ENCODE data around the gene PPP2R5D.

Gene PPP2R5D

DNA sequence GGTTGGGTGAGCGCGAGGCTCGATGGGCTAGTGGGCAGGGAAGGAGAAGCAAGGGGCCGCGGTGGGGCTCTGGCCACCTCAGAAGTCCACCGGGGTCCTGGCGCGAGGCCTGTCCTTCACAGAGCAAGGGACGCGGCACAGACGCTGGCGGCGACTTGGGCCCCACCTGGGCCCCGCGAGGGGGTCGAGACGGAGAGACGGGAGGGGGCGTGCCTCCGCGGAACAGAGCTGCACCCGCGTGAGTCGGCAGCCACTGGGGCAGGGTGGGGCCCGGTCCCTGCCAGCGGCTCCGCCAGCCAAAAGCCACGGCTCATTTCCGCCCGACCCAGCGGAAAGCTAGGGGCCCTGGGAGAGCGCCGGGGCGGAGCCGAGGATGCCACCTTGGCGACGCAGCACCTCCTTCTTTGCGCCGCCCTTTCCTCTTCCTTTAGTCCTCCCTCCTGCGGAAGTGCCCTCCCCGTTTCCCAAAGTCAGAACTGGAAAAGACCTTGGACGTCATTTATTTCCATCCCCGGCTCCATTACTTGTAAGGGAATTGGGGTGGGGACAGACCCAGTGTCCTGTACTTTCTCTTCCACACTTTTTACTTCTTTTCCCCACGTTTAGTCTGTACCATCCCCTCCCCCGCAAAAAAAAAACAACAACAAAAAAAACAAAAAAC lies 69.3 kb downstream of the PPP2R5D start, which contains the start of gene CUL7:
Gene CUL7, minus strand, starts transcription at position 307 of the 661 bp plus-strand sequence. CDS start 1,063 bp downstream, outside the sequence.
- peak in 57 of 58 donors; percentile 17 to 90 (median 70) for DNase-seq

GRCh38 chr6:43054206-43054943 lies 70.0 kb downstream of the PPP2R5D start:
- no peak for DNase-seq

GRCh38 chr6:43055966-43056365 lies 71.6 kb downstream of the PPP2R5D start:
- DNase-seq: no peak

DNA sequence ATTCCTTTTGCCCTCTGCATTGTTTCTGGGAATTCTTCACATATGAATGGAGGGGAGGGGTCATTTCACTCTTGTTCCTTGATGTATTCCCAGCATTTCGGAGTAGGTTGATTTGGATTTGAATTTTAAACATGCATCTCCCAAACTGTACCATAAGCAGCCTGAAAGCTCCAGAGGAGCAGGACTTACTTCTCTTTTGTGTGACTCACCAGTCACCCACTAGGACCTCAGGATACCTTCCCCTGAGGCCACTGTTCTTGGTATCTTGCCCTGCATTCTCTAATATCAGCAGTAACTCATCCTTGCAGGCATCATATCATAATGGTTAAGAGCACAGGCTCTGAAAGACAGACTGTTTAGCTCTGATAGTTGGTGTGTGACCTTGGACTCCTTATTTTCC lies 74.2 kb downstream of the PPP2R5D start:
- DNase-seq: no peak

- peak; percentile 91 to 100 (median 99) for DNase-seq
Observed at GRCh38 chr6:43059168-43060033, 75.0 kb downstream of the PPP2R5D start, which contains the start of the genes KLC4 and MRPL2. KLC4 (plus strand) TSS chr6:43059631; CDS start chr6:43061336, 1,705 bp downstream. MRPL2 (minus strand) TSS chr6:43059434; CDS start chr6:43059381, 53 bp downstream.

- no peak for DNase-seq
Observed at GRCh38 chr6:43060034-43060754, 75.8 kb downstream of the PPP2R5D start.

DNA sequence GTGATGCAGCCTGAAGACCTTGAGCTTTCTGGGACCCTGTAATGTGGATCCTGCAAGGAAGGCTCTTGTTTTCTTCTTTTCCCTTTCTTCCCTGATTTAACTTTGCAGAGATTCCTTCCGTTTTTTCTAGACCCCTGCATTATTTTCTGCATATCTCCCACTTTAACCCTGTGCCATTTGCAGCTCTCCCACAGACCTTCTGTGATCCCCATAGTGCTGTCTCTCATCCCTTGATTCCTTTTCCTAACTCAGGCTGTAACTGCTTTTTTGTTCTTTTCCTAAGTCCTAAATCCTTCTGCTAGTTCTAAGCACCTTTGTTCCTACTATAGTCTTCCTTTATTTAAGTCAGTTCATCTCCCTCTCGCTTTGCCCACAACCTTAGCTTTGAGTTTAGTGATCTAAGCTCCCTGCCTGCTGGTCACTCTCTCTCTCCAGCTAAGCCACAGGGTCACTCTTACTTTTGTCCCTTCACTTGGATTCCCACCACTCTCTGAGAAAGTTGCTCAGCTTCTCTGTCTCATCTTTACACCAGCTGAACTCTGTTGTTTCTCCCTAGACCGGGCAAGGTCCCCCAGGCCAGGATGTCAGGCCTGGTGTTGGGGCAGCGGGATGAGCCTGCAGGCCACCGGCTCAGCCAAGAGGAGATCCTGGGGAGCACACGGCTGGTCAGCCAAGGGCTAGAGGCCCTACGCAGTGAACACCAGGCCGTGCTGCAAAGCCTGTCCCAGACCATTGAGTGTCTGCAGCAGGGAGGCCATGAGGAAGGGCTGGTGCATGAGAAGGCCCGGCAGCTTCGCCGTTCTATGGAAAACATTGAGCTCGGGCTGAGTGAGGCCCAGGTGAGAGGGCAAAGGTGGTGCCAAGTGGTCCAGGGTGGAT lies 76.6 kb downstream of the PPP2R5D start:
- no peak for DNase-seq

DNA sequence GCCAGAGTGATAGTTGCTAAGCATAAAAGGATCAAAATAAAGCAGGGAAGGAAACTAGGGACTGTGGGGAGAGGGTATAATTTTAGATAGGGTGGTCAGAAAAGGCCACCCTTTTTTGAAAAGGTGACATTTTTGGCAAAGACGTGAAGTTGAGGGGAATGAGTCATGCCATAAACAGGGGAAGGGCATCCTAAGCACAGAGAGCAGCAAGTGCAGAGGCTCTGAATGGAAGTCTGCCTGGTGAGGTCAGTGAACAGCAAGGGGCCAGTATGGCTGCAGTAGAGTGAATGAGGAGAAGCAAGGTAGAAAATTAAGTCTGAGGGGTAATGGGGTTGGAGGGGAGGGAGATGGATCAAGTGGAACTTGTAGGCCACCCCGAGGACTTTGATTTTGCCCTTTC lies 77.5 kb downstream of the PPP2R5D start:
- no peak for DNase-seq
